Uterus (tissue), 4 donors: ENCODE measurements around the gene LRRC17. TPM values are rescaled to one million over a fixed set of nuclear protein-coding genes. Genes with fewer than 3 reads are reported as not detected.

Source experiments
- DNase-seq, 2 donors: peaks; one replicate each; pipeline ENCODE4 v3.0.0-alpha.2; 2019 to 2020
- H3K27ac ChIP-seq, 2 donors: fragments of 200-600 bp; sonication (generic); 1 replicate in 1 of 2; 2 replicates in 1 of 2; pipeline ENCODE4 v1.5.1; 2016 to 2018
- H3K27me3 ChIP-seq, 2 donors: fragments of 200-600 bp; sonication (generic); one replicate each; pipeline ENCODE4 v1.5.1; 2018 to 2019; ENCODE audit warnings: control low read depth in 1 of 2
- H3K36me3 ChIP-seq, 2 donors: fragments of 200-600 bp; sonication (generic); one replicate each; pipeline ENCODE4 v1.5.1; 2019; ENCODE audit warnings: control low read depth in 1 of 2
- H3K4me1 ChIP-seq, 2 donors: fragments of 200-600 bp; sonication (generic); one replicate each; pipeline ENCODE4 v1.5.1; 2018 to 2019; ENCODE audit warnings: control low read depth in 1 of 2
- H3K4me3 ChIP-seq, 2 donors: fragments of 200-600 bp; sonication (generic); 1 replicate in 1 of 2; 2 replicates in 1 of 2; pipeline ENCODE4 v1.5.1; 2018 to 2019; ENCODE audit warnings: mild to moderate bottlenecking in 1 of 2
- H3K9me3 ChIP-seq, 2 donors: fragments of 200-600 bp; sonication (generic); one replicate each; pipeline ENCODE4 v1.5.1; 2019; ENCODE audit warnings: control low read depth in 1 of 2
- POLR2A ChIP-seq, 2 donors: fragments of 450-650 bp; IDR thresholded peaks; one replicate each; pipeline ENCODE4 v1.6.1; 2016; ENCODE audit warnings: antibody characterized with exemption in 2 of 2, mild to moderate bottlenecking in 1 of 2, moderate library complexity in 1 of 2
- intact Hi-C: fragments of 100-400 bp; cut with DNase I; formaldehyde crosslinking; loops from one replicate; pipeline ENCODE4 v1.15.1; 2023; ENCODE audit warnings: low total_unique reads
- total RNA-seq, 4 donors: library from RNA; depleted of rRNA in 3 of 4; stranded (reverse); fragments of >200 nt in 3 of 4; gene quantifications; one replicate each; pipeline versions ENCODE4 v1.1.0 to v1.2.4, GENCODE V29; 2014 to 2023
- TF ChIP-seq, protein P1 (sequence below), 4 experiments: fragments of 200-600 bp in 2 of 4; fragments of 450-650 bp in 2 of 4; sonication (generic) in 2 of 4; IDR thresholded peaks; one replicate each; pipeline ENCODE4 v1.5.1; 2016 to 2019; ENCODE audit warnings: antibody characterized with exemption in 4 of 4, mild to moderate bottlenecking in 2 of 4, moderate library complexity in 1 of 4
- donor health status: DM: yes; HTN: yes; CAD: no.

LRRC17 gene
- total RNA-seq, 4 donors from 2014 or later = 0.29 to 180 (median 4.9) TPM

DNA sequence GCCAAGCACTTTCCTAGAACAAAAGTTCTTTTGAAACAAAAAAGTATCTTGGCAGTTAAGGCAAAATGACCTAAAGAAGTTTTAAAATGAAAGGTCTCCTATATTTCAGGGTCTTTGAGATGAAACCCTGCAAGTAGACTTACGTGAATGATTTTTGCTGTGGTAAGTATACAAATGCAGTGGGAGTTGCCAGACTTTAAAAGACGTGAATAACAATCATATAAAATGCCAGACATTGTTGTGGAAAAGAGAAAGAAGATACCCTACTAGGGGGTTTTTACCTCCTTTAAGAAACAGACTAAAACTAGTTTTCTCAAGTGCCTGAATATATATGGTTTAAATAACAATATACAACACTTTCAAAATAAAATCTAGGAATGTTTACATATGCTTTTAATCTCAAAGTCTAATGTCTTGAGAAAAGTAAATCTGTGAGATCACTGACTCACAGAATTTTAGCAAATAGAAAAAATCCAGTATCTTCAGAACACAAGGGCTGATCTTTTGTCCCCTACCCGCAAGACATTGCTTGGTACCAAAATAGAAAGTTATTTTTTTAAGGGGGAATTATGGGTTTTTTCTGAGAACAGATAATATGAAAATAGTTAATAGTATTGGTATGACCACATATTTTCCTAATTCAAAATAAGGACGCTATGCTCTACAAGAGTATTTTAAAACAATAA is 29.5 kb downstream of the LRRC17 start:
- no peaks in the 10 kb centered on the region for H3K27me3 ChIP-seq
- intact Hi-C loops = no loop called here
- H3K36me3 ChIP-seq = no peaks in the 10 kb centered on the region
- no peaks in the 10 kb centered on the region for H3K4me1 ChIP-seq
- no peaks in the 10 kb centered on the region for H3K9me3 ChIP-seq
- peak overlapping the region in 1 of 2 donors; percentile 62 for H3K27ac ChIP-seq
- TF ChIP-seq POLR2A (IDR thresholded peaks at IDR 0.05) = no peak
- TF ChIP-seq, protein P1, sequence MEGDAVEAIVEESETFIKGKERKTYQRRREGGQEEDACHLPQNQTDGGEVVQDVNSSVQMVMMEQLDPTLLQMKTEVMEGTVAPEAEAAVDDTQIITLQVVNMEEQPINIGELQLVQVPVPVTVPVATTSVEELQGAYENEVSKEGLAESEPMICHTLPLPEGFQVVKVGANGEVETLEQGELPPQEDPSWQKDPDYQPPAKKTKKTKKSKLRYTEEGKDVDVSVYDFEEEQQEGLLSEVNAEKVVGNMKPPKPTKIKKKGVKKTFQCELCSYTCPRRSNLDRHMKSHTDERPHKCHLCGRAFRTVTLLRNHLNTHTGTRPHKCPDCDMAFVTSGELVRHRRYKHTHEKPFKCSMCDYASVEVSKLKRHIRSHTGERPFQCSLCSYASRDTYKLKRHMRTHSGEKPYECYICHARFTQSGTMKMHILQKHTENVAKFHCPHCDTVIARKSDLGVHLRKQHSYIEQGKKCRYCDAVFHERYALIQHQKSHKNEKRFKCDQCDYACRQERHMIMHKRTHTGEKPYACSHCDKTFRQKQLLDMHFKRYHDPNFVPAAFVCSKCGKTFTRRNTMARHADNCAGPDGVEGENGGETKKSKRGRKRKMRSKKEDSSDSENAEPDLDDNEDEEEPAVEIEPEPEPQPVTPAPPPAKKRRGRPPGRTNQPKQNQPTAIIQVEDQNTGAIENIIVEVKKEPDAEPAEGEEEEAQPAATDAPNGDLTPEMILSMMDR (IDR thresholded peaks at IDR 0.05) = no peak
- no peak for DNase-seq
- H3K4me3 ChIP-seq = peak overlapping the region in 1 of 2 donors; percentile 3

DNA sequence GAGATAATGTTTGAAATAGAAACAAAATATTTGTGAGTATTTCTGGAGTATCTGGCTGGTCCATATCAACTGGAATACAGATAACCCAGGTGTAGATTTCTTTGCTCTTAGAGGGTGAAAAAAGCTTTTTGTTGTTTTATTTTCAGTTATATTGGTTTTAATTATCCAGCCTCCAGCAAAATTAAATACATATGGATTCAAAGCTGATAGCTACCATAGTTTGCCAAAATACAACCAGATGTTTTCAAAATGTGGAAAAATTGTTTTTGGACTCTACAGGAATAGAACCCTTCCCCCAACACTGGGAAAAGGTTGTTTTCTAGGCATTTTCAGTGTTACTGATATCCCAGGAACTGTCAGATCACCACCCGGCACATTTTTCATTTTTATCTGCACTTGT is 30.1 kb downstream of the LRRC17 start:
- no peak for TF ChIP-seq POLR2A (IDR thresholded peaks at IDR 0.05)
- TF ChIP-seq, protein P1 (IDR thresholded peaks at IDR 0.05) = no peak
- H3K36me3 ChIP-seq = no peaks in the 10 kb centered on the region
- H3K27ac ChIP-seq = peak overlapping the region; percentile 13 to 62
- no peak for DNase-seq
- intact Hi-C loops = no loop called here
- H3K4me1 ChIP-seq = no peaks in the 10 kb centered on the region
- no peaks in the 10 kb centered on the region for H3K27me3 ChIP-seq
- H3K4me3 ChIP-seq = peak overlapping the region in 1 of 2 donors; percentile 3
- no peaks in the 10 kb centered on the region for H3K9me3 ChIP-seq

DNA sequence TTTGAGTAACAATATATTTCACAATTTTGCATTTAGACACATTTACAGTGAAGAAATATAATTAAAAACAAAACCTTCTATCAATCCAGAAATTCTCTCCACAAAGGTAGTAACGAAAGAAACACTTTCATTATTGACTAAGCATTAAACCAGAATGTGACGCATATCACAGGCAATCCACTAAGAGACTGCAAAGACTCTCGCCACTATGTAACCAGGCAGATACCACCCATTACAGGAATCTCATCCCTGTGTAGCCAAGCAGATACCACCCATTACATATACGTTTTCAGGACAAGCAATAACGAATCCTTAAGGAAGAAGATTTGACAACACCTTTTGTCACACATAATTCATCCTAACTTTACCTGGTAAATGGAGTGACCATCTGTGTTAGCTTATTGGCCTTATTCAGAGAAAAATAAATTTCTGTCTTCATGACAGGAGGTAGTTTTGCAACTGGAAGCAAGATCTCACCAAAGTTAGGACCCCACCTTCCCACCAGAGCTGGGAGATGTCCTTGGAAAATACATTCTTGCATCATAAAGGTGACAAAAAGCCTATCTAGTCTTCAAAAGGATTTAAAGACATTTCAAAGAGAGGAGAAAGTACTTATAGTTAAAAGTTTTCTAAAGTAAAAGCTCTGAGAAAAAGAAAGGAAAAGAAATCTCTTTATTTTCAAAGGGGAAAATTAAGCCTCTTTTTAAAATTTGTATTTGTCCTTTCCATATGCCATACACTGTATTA is 30.8 kb downstream of the LRRC17 start:
- Histone ChIP-seq H3K36me3 (no peaks in the 10 kb centered on the region), H3K27me3 (no peaks in the 10 kb centered on the region), H3K4me1 (no peaks in the 10 kb centered on the region), H3K9me3 (no peaks in the 10 kb centered on the region), H3K4me3 (no peak overlapping the region), H3K27ac (peak overlapping the region in 1 of 2 donors; percentile 38)
- intact Hi-C loops = no loop called here
- TF ChIP-seq POLR2A (IDR thresholded peaks at IDR 0.05) = no peak
- TF ChIP-seq, protein P1 (IDR thresholded peaks at IDR 0.05) = no peak
- no peak for DNase-seq

DNA sequence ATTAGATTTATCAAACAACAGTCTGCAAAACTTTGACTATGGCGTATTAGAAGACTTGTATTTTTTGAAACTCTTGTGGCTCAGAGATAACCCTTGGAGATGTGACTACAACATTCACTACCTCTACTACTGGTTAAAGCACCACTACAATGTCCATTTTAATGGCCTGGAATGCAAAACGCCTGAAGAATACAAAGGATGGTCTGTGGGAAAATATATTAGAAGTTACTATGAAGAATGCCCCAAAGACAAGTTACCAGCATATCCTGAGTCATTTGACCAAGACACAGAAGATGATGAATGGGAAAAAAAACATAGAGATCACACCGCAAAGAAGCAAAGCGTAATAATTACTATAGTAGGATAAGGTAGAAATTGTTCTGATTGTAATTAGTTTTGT is 31.4 kb downstream of the LRRC17 start:
- TF ChIP-seq, protein P1 (IDR thresholded peaks at IDR 0.05) = no peak
- TF ChIP-seq POLR2A (IDR thresholded peaks at IDR 0.05) = no peak
- Histone ChIP-seq H3K4me1 (no peaks in the 10 kb centered on the region), H3K27ac (no peak overlapping the region)

DNA sequence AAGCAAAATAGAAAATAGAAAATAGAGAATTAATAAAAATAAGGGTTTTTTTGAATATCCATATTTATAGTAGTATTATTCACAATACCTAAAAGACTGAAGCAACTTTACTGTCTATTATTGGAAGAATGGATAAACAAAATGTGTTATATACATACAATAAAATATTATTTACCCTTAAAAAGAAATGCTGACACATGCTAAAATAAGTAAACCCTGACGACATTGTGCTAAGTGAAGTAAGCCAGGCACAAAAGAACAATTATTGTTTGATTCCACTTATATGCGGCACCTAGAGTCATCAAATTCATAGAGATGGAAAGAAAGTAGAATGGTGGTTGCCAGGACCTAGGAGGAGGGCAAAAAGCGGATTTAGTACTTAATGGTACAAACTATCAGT is 39.0 kb downstream of the LRRC17 start:
- H3K4me1 ChIP-seq = no peaks in the 10 kb centered on the region
- no peaks in the 10 kb centered on the region for H3K36me3 ChIP-seq
- no peaks in the 10 kb centered on the region for H3K27me3 ChIP-seq
- no peak overlapping the region for H3K27ac ChIP-seq
- intact Hi-C loops = no loop called here
- H3K9me3 ChIP-seq = no peaks in the 10 kb centered on the region
- DNase-seq = no peak
- H3K4me3 ChIP-seq = no peak overlapping the region
- TF ChIP-seq, protein P1 (IDR thresholded peaks at IDR 0.05) = no peak
- TF ChIP-seq POLR2A (IDR thresholded peaks at IDR 0.05) = no peak

More for the DNA sequence above, 31.4 kb downstream of the LRRC17 start:
- no peaks in the 10 kb centered on the region for H3K36me3 ChIP-seq
- no peaks in the 10 kb centered on the region for H3K9me3 ChIP-seq
- intact Hi-C loops = no loop called here
- DNase-seq = no peak
- H3K4me3 ChIP-seq = no peak overlapping the region
- no peaks in the 10 kb centered on the region for H3K27me3 ChIP-seq
